ENCODE measurements around the gene PIK3AP1.

PIK3AP1 gene

GRCh38 chr10:96712662-96713271 is 7.5 kb downstream of the PIK3AP1 start:
- H2AFZ ChIP-seq (ENCODE audit: low read depth): no peak overlapping the region
- H3K4me1 ChIP-seq (ENCODE audit: low read depth, poor library complexity, severe bottlenecking): peaks cover 8% of the 10 kb centered on the region
- H3K36me3 ChIP-seq (ENCODE audit: insufficient read depth): no peaks in the 10 kb centered on the region
- H3K27ac ChIP-seq: no peak overlapping the region
- H3K4me2 ChIP-seq: no peak overlapping the region
- H4K20me1 ChIP-seq (ENCODE audit: insufficient read depth): no peaks in the 10 kb centered on the region
- no peak for TF ChIP-seq CTCF (conservative IDR thresholded peaks at IDR 0.05; ENCODE audit: low read depth, low read length)
- H3K79me2 ChIP-seq (ENCODE audit: insufficient read depth, low read depth): no peaks in the 10 kb centered on the region
- no peak overlapping the region for H3K9ac ChIP-seq
- no peaks in the 10 kb centered on the region for H3K27me3 ChIP-seq (ENCODE audit: insufficient read depth, low read depth)
- no peak overlapping the region for H3K4me3 ChIP-seq (IDR thresholded peaks at IDR 0.05; ENCODE audit: insufficient read depth, low read depth, low read length)

GRCh38 chr10:96711048-96711728 is 9.1 kb downstream of the PIK3AP1 start:
- Histone ChIP-seq H3K27me3 (ENCODE audit: insufficient read depth, low read depth) (no peaks in the 10 kb centered on the region), H3K27ac (no peak overlapping the region), H3K4me3 (IDR thresholded peaks at IDR 0.05; ENCODE audit: insufficient read depth, low read depth, low read length) (no peak overlapping the region), H4K20me1 (ENCODE audit: insufficient read depth) (no peaks in the 10 kb centered on the region), H3K36me3 (ENCODE audit: insufficient read depth) (no peaks in the 10 kb centered on the region), H3K9ac (no peak overlapping the region), H3K4me2 (no peak overlapping the region), H3K79me2 (ENCODE audit: insufficient read depth, low read depth) (no peaks in the 10 kb centered on the region), H2AFZ (ENCODE audit: low read depth) (no peak overlapping the region), H3K4me1 (ENCODE audit: low read depth, poor library complexity, severe bottlenecking) (peaks cover under 1% of the 10 kb centered on the region)
- TF ChIP-seq CTCF (conservative IDR thresholded peaks at IDR 0.05; ENCODE audit: low read depth, low read length): no peak

- no peak overlapping the region for H3K9ac ChIP-seq
- H3K27me3 ChIP-seq (ENCODE audit: insufficient read depth, low read depth): no peaks in the 10 kb centered on the region
- H3K4me2 ChIP-seq: no peak overlapping the region
- H3K36me3 ChIP-seq (ENCODE audit: insufficient read depth): no peaks in the 10 kb centered on the region
- no peak overlapping the region for H3K4me3 ChIP-seq (IDR thresholded peaks at IDR 0.05; ENCODE audit: insufficient read depth, low read depth, low read length)
- H4K20me1 ChIP-seq (ENCODE audit: insufficient read depth): no peaks in the 10 kb centered on the region
- H3K27ac ChIP-seq: no peak overlapping the region
- TF ChIP-seq CTCF (conservative IDR thresholded peaks at IDR 0.05; ENCODE audit: low read depth, low read length): no peak
- no peaks in the 10 kb centered on the region for H3K4me1 ChIP-seq (ENCODE audit: low read depth, poor library complexity, severe bottlenecking)
- no peak overlapping the region for H2AFZ ChIP-seq (ENCODE audit: low read depth)
- H3K79me2 ChIP-seq (ENCODE audit: insufficient read depth, low read depth): no peaks in the 10 kb centered on the region
Measured at GRCh38 chr10:96709525-96709924, 10.8 kb downstream of the PIK3AP1 start.

- H2AFZ ChIP-seq (ENCODE audit: low read depth): no peak overlapping the region
- no peaks in the 10 kb centered on the region for H4K20me1 ChIP-seq (ENCODE audit: insufficient read depth)
- H3K9ac ChIP-seq: no peak overlapping the region
- no peak overlapping the region for H3K27ac ChIP-seq
- no peaks in the 10 kb centered on the region for H3K27me3 ChIP-seq (ENCODE audit: insufficient read depth, low read depth)
- H3K36me3 ChIP-seq (ENCODE audit: insufficient read depth): no peaks in the 10 kb centered on the region
- no peaks in the 10 kb centered on the region for H3K4me1 ChIP-seq (ENCODE audit: low read depth, poor library complexity, severe bottlenecking)
- H3K79me2 ChIP-seq (ENCODE audit: insufficient read depth, low read depth): no peaks in the 10 kb centered on the region
- H3K4me3 ChIP-seq (IDR thresholded peaks at IDR 0.05; ENCODE audit: insufficient read depth, low read depth, low read length): no peak overlapping the region
- no peak overlapping the region for H3K4me2 ChIP-seq
- no peak for TF ChIP-seq CTCF (conservative IDR thresholded peaks at IDR 0.05; ENCODE audit: low read depth, low read length)
Measured at GRCh38 chr10:96708996-96709395, 11.3 kb downstream of the PIK3AP1 start.

Measured in KMS-11 (cell line).